HG03045 (cell line): ENCODE data around the gene PDE5A.

Source experiments
- ATAC-seq: cut with Tn5 transposase; IDR thresholded peaks from one replicate; pipeline ENCODE4 v1.9.1; 2021; ENCODE audit warnings: mild to moderate bottlenecking, moderate library complexity; ENCODE audit not compliant: unreplicated experiment

The PDE5A gene

GRCh38 chr4:119525005-119525749 is 103.4 kb downstream of the PDE5A start:
- no peak for ATAC-seq

GRCh38 chr4:119523399-119523798 is 105.2 kb downstream of the PDE5A start:
- no peak for ATAC-seq

- no peak for ATAC-seq
Observed at GRCh38 chr4:119521268-119521667, 107.3 kb downstream of the PDE5A start.

GRCh38 chr4:119518915-119519410 is 109.6 kb downstream of the PDE5A start:
- no peak for ATAC-seq

GRCh38 chr4:119518230-119518892 is 110.2 kb downstream of the PDE5A start:
- no peak for ATAC-seq

- ATAC-seq = no peak
Observed at GRCh38 chr4:119517361-119518229, 111.0 kb downstream of the PDE5A start.

GRCh38 chr4:119512398-119512797 is 116.2 kb downstream of the PDE5A start:
- ATAC-seq = no peak

- no peak for ATAC-seq
Observed at GRCh38 chr4:119510395-119511149, 118.0 kb downstream of the PDE5A start.

- no peak for ATAC-seq
Observed at GRCh38 chr4:119508281-119508680, 120.3 kb downstream of the PDE5A start.

GRCh38 chr4:119506806-119507205 is 121.8 kb downstream of the PDE5A start:
- ATAC-seq = no peak

- no peak for ATAC-seq
Observed at GRCh38 chr4:119504616-119505015, 124.0 kb downstream of the PDE5A start.

GRCh38 chr4:119501740-119502139 is 126.9 kb downstream of the PDE5A start:
- no peak for ATAC-seq

GRCh38 chr4:119498527-119498926 is 130.1 kb downstream of the PDE5A start:
- no peak for ATAC-seq

GRCh38 chr4:119493886-119494285 is 134.7 kb downstream of the PDE5A start:
- ATAC-seq = no peak

GRCh38 chr4:119493419-119493818 is 135.2 kb downstream of the PDE5A start:
- no peak for ATAC-seq

- no peak for ATAC-seq
Observed at GRCh38 chr4:119490335-119490734, 138.3 kb downstream of the PDE5A start.

- ATAC-seq = no peak
Observed at GRCh38 chr4:119489305-119489704, 139.3 kb downstream of the PDE5A start.

- no peak for ATAC-seq
Observed at GRCh38 chr4:119480331-119480730, 148.3 kb downstream of the PDE5A start.

GRCh38 chr4:119479835-119480234 is 148.8 kb downstream of the PDE5A start:
- ATAC-seq = no peak

- ATAC-seq = no peak
Observed at GRCh38 chr4:119479180-119479808, 149.3 kb downstream of the PDE5A start.
